Mesothelial cell of epicardium (in vitro differentiated cells): Measurements from ENCODE around the gene SUMF1. TPM values are rescaled to one million over a fixed set of nuclear protein-coding genes. Genes with fewer than 3 reads are reported as not detected.
"Not testable (repeated sequence)": the region's sequence is repeated elsewhere in the genome, so short reads cannot be mapped to it uniquely, and the experiment has no call there.

Experiments used
- DNase-seq, 2 experiments: peaks; one replicate each; pipeline ENCODE4 v3.0.0; 2021; ENCODE audit warnings: low spot score in 2 of 2; ENCODE audit not compliant: unreplicated experiment in 2 of 2
- H3K27ac Mint-ChIP-seq: 2 replicates; pipeline ENCODE4 v1.8.0; 2021; ENCODE audit warnings: mixed read lengths
- H3K27me3 Mint-ChIP-seq: 2 replicates; pipeline ENCODE4 v1.8.0; 2021; ENCODE audit warnings: low read depth, mixed read lengths
- H3K36me3 Mint-ChIP-seq: 2 replicates; pipeline ENCODE4 v1.8.0; 2021; ENCODE audit warnings: mixed read lengths
- H3K4me1 Mint-ChIP-seq: 2 replicates; pipeline ENCODE4 v1.8.0; 2021; ENCODE audit warnings: mixed read lengths
- H3K4me3 Mint-ChIP-seq: 2 replicates; pipeline ENCODE4 v1.8.0; 2021; ENCODE audit warnings: mild to moderate bottlenecking, moderate library complexity, mixed read lengths
- H3K9me3 Mint-ChIP-seq: 2 replicates; pipeline ENCODE4 v1.8.0; 2021; ENCODE audit warnings: mixed read lengths
- CTCF ChIP-seq: fragments of 200-600 bp; sonication (generic); IDR thresholded peaks from one replicate; pipeline ENCODE4 v1.5.0; 2021; ENCODE audit warnings: antibody characterized with exemption; ENCODE audit not compliant: unreplicated experiment
- total RNA-seq: library from RNA; stranded (reverse); gene quantifications from 3 replicates; pipeline ENCODE4 v1.2.1, GENCODE V29; 2021

The SUMF1 gene
- total RNA-seq, 1 donor from 2014 or later, result 28.7 TPM

GRCh38 chr3:4334548-4334947 is 132.5 kb downstream of the SUMF1 start:
- Mint-ChIP-seq H3K9me3 (peaks cover 9% of the 10 kb centered on the region), H3K4me1 (no peaks in the 10 kb centered on the region), H3K27me3 (no peaks in the 10 kb centered on the region), H3K27ac (no peak overlapping the region), H3K4me3 (no peak overlapping the region), H3K36me3 (peaks cover 4% of the 10 kb centered on the region)
- TF ChIP-seq CTCF, result no peak
- no peak for DNase-seq

GRCh38 chr3:4332991-4333390 is 134.1 kb downstream of the SUMF1 start:
- Mint-ChIP-seq H3K27me3 (no peaks in the 10 kb centered on the region), H3K4me1 (no peaks in the 10 kb centered on the region), H3K36me3 (peaks cover 11% of the 10 kb centered on the region), H3K4me3 (no peak overlapping the region), H3K9me3 (peaks cover 15% of the 10 kb centered on the region), H3K27ac (no peak overlapping the region)
- DNase-seq, result no peak
- TF ChIP-seq CTCF, result no peak

- TF ChIP-seq CTCF, result no peak
- Mint-ChIP-seq H3K36me3 (peaks cover 11% of the 10 kb centered on the region), H3K4me1 (no peaks in the 10 kb centered on the region), H3K4me3 (no peak overlapping the region), H3K9me3 (peaks cover 15% of the 10 kb centered on the region), H3K27ac (no peak overlapping the region), H3K27me3 (no peaks in the 10 kb centered on the region)
- DNase-seq, result no peak
Observed at GRCh38 chr3:4332574-4332973, 134.5 kb downstream of the SUMF1 start.

- Mint-ChIP-seq H3K27me3 (no peaks in the 10 kb centered on the region), H3K4me1 (no peaks in the 10 kb centered on the region), H3K4me3 (no peak overlapping the region), H3K27ac (no peak overlapping the region), H3K9me3 (peaks cover 17% of the 10 kb centered on the region), H3K36me3 (peaks cover 13% of the 10 kb centered on the region)
- DNase-seq, result no peak
- TF ChIP-seq CTCF, result no peak
Observed at GRCh38 chr3:4332111-4332510, 135.0 kb downstream of the SUMF1 start.

- not testable (repeated sequence) for H3K27ac Mint-ChIP-seq, H3K4me3 Mint-ChIP-seq, H3K27me3 Mint-ChIP-seq, DNase-seq, H3K4me1 Mint-ChIP-seq
- Mint-ChIP-seq H3K9me3 (peaks cover 20% of the 10 kb centered on the region), H3K36me3 (peaks cover 19% of the 10 kb centered on the region)
Observed at GRCh38 chr3:4329806-4330205, 137.3 kb downstream of the SUMF1 start.

- Mint-ChIP-seq H3K27me3 (no peaks in the 10 kb centered on the region), H3K27ac (no peak overlapping the region), H3K36me3 (peaks cover 19% of the 10 kb centered on the region), H3K4me1 (peaks cover 2% of the 10 kb centered on the region), H3K4me3 (no peak overlapping the region), H3K9me3 (peaks cover 20% of the 10 kb centered on the region)
- no peak for DNase-seq
- no peak for TF ChIP-seq CTCF
Observed at GRCh38 chr3:4326868-4327267, 140.2 kb downstream of the SUMF1 start.
